GM18868 (cell line): ENCODE measurements around the gene PHOX2B.

Source experiments
- ATAC-seq: cut with Tn5 transposase; IDR thresholded peaks from one replicate; pipeline ENCODE4 v1.9.1; 2021; ENCODE audit warnings: mild to moderate bottlenecking, moderate library complexity; ENCODE audit not compliant: unreplicated experiment

PHOX2B gene

DNA sequence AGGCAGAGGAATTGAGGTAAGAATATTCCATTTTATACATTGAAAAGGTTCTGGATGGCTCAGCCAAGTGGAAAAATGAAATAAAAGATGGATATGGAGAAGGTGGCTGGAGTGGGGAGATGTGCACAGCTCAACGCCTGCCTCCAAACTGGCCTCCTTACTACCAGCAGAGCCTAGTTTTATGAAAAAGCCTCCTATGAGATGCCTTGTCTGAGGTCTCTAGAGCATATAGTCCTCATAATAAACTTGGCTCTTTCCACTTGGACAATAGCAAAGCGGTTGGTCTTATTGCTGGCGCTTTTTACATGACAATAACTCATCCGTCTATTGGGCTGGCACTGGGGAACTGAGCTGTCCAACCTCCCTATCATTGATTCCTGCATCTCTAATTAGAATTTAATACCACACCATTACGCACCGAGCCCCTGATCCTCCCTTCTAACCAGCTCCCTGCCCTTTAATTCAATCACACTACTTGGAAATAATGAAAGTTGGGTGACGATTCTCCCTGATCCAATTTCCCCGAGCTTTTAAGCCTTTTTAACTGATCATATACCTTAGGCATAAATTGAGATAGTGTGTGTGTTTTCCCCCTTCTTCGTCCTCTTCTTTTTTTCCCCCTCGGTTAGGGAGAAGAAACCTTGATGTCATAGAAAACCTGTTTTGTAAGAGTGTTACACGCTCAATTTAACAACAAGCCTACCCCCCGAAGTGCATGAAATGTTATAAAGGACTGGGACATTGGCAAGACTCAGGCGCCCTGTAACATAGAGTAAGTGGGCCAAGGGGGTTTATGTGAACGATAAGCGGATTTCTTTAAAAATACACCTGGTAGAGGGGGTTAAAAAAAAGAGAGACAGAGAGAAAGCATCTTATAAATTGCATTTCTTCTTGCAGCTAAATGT, at the start of gene PHOX2B:
TSS of gene PHOX2B (minus strand) at position 155 of the 905 bp plus-strand sequence. CDS start at position 40, 115 bp downstream.
- no peak for ATAC-seq

DNA sequence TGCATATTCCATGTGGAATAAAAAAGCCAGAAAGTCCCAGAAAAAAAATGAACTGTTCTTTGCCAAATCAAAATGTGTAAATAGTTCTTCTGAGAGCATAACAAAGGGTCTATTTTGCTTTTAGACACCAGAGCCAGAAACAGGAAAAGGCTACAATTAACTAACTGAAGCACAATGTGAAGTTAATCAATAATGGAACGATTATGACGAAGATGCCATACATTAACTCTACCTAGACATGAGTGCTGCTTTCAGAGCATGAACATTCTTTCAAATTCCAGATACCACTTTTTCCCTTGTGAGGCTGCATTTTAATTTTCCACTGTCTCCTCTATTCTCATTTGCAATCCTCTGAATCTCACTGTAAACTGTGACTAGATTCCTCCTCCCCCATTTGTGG, 48.7 kb upstream of the PHOX2B start:
- no peak for ATAC-seq

DNA sequence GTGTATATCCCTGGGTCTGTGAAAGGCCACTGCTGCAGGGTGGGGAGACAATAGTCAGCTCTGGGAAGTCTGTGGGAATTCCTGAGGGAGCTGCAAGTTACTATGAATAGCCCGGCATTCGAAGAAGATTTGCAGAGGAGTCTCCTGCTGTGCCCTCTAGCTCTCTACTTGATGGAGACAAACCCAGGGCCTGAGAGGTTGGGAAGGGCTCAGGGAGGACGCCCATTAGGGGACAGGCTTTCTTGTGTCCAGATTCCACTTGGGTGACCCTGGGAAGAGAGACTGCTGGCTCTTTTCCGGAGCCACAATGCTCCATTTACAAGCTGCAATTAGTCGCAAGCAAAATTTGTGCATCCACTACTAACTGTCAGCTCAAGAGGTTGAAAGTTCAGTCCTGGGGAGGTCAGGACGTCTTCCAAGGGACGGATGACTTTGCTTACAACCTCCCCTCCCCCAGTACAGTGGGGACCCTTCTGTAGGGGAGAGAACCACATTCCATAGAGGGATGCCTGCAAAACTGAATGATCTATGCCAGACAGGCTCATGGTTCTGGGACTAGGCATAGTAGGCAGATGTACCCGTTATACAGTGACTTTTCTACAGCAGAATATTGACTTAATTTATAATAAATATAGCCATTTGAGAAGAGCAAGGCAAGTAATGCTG, 48.2 kb upstream of the PHOX2B start:
- no peak for ATAC-seq

DNA sequence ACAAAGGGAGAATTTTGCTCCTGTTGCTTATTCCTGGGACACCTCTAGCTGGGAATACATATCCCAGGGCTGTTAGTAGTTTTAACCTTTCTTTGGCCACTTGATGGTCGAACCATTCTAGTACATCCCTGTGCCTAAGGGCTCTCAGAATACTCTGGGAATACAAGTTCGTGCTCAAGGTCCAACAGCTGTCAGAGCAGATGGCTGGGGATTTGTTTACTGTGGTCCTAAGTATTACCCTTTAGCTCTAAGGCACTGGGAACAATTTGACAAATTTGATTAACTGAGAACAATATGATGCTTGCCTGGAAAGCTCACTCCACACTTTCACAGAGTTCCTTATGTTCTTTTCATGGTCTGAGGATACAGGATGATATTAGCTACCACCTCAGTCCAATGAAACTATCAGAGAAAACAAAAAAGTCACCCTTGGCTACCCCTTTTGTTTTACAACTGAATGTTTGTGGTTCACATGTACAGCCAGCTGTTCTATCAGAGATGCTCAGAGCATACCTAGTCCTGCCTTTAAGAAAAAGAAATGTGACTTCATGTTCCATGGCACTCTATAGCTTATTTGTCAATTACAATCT, 47.4 kb upstream of the PHOX2B start:
- no peak for ATAC-seq

DNA sequence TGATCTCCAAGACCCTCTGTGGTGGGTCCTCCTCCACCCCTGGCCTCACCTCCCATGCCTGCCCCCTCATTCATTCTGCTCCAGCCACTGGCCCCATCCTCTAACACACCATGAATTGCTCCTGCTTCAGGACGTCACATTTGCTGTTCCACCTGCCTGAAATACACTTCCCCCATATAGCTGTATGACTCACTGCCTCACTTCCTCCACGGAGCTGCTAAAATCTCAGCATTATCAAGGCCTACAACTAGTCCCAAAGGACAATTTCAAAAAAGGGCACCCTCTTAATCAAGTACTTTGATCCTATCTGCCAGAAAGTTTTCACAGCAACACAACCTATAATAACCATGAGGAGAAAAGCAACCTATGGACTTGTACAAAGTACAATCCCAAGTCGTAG, 43.6 kb upstream of the PHOX2B start:
- ATAC-seq, result no peak

DNA sequence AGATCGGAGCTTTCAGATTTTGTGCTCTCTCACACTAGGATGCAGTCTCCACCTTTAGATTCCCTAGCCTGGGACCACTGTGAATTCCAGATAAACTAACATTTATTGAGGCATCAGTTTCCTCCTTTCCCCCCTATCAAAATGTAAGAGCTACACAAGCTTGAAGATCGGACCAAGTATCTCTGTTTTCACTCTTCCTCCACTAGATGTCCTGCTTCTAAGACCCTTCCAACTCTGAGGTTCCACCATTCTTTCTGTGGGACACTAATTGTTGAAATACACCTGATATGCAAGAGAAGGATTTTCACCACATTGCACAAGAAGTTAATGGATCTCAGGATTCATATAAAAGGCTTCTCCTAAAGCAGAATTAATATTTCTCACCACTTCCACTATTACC, 43.0 kb upstream of the PHOX2B start:
- no peak for ATAC-seq

DNA sequence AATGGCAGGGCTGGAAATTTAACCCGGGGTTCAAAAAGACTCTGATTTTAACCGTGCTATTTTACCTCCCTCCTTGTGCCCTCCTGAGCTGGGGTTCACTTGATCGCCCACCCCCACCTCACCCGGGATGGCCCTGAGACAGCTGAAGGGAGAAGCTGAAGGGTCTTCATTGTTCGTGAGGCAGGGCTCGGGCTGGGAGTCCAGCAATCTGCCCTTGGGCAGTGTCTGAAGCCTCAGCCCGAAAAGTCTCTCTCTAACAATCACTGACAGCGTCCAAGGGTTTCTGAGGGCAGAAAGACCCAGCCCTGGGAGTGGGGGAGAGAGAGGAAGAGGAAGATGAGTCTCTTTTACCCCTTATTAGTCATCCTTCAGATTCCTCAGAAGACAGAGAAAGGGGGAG, 39.4 kb upstream of the PHOX2B start:
- no peak for ATAC-seq

DNA sequence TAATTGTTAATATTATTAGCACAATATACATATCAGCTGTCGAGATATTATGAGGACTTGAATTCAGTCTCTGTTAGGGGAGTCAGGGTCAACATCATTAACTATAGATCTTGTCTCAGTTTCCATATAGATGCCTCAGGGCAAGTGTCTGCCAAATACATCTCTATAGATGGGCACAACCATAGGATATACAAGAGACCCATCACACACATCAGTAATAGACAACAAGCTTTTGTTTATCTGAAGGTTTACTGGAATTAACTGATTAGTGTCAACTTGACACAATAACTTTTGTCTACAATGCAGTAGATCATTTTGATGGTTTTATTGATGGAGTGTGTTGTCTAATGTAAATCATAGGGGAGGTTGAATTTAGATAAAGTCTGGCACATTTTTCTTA, 37.1 kb upstream of the PHOX2B start:
- no peak for ATAC-seq

DNA sequence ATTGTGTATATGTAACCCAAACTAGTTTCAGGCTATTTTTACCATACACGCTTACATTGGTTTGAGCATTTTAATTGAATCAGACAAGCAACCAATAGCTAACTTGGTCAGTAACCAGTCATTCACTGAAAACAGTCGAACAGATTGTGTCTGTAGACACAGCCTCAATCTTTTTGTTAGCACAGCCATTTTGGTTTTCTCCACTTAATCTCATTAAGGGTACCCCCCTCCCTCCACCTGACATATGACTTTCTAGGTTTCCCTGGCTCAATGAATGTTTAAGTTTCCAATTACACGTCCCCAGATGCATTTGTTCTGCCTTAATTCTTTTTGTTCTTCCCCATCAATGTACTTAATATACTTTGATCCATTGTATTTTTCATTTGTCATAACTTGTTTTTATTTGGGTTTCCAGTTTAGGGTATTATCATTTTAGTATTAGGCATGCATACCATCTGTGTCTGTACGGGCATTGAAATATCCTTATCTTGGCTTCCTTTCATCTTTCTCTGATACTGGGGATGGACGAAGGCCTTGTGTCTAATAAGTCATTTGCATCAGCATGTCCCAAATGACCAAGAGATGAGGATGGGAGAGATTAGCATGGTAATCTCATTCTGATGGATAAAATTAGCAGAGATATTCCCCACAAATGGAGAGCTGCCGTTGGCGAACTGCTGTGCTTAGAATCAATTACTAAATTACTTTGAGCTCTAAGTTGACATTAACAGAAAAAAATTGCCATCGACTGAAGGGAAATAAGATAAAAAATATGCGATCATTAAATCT, 35.9 kb upstream of the PHOX2B start:
- no peak for ATAC-seq

DNA sequence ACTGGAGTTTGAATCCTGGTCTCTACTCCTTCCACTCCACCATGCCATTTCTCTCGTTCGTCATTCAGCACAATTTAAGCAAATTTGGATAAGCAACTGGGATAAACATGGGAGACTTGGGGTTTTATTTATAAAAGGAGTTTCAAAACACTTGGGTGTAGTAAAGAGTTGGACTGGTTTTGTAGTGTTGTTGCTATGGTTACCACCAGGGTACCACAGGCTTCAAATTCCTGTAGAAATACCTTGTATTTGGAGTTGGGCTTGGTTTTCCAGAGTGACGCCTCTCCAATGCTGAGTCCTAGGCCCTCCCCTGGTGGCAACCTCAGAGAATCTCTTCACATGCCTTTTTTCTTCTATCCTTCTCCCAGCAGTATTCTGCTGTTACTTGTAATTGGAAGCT, 27.9 kb upstream of the PHOX2B start:
- ATAC-seq, result no peak

DNA sequence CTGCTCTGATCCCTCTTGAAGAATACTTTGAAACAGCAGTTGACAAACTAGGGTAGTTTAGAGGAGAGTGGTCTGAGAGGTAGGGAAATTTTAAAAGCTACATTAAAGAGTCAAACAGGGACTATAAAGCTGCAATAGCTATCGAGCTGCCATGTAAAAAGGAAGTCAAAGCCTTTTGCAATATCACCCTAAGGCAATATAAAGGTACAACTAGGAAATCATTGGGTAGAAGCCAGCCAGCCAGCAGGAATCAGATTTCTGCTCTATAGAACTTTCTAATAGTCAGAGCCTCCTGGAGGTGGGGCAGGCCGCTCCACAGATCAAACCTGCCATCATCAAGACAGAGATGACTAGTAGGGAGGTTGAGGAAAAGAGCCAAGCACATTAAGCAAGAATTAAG, 15.2 kb upstream of the PHOX2B start:
- no peak for ATAC-seq

DNA sequence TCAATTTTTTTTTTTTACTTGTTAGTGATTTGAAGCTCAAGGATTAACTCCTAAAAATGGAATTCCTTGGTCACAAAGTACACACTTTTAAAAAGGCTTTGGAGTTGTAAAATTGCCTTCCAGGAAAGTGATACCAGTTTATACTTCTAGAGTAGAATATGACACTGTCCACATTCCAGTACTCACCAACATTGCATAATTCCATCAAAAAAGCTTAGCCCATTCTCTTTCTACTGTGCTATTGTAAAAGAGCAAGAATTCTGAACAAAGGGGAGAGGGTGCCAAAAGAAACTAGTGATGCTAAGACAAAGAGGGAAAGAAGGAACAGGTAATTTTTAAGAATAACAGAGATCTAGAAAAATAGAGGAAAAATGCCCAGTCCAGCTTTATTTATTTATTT, 10.4 kb upstream of the PHOX2B start:
- no peak for ATAC-seq

DNA sequence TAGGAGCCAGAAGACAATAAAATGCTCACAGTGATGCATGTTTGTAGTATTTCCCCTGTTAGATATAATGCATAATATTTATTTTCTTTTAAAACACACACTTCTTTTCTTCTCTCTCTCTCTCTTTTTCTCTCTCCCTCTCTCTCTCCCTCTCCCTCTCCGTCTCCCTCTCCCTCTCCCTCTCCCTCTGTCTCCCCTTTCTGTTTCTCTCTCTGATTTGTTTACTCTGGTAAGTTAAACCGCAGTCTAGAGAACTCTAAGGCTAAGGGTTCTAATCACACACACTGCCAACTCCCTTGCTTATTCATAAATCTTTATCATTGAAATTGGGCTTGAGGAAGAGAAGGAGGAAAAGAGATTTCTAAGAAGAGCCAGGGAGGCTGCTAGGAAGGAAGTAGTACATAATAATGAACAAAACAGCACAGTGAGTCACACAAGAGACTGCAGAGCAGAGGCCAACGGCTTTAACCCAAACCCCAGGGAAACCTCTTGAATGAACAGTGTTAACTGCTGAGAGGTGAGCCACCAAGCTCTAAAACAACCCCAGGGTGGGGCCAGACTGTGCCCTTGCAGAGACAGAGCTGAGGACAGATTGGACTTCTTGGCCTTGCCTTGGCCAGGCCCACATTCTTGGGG, 9.1 kb upstream of the PHOX2B start:
- ATAC-seq, result no peak

DNA sequence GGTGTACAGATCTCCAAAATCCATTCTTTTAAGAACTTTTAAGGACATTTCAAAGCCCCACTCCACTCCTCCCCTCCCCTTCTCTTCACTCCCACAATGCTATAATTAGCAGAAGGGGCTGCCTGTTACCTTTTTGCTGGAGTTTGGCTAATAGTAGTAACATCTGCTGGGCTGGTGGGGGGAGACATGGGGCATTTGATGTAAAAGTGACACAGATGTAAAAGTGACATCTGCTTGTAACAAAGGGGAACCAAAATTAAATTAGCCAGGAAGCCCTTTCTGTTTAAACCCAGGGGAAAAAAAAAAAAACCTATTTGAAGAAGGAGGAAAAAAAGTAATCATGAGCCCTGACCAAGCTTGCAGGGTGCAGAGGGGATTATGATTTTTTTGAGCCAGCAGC, 5.4 kb upstream of the PHOX2B start:
- no peak for ATAC-seq

DNA sequence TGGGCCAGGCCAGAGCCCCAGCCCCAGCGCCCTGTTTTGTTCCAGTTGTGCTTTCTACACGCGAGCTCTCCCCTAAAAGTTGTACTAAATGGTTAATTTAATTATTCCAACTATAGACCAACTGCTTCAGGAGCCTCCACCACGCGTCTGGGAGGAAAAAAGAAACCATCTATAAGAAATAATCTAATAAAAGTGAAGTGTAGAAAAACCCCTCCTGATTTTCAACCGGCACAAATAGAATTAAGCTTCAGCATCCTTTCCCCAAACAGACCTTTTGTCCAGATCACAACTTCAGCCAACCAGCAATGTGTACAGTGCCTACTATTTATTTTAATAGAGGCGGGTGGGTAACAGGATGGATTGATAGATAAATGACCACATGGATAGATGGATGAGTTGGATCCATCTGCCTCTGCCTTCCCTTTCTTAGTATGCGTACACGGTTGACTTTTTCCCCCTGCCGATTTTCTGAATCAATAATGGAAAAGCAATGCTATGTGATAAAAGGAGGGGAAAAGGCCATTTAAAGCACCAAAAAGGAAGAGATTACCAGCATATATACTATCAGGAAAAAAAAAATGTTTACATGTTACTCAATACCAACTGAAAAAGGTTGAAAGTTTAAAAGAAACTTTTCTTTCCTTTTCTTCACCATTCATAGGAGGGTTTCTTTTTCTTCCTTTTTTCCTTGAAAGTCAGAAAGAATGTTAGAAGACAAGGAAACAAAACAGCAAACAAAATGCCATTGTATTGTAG, 3.7 kb upstream of the PHOX2B start:
- ATAC-seq, result no peak

DNA sequence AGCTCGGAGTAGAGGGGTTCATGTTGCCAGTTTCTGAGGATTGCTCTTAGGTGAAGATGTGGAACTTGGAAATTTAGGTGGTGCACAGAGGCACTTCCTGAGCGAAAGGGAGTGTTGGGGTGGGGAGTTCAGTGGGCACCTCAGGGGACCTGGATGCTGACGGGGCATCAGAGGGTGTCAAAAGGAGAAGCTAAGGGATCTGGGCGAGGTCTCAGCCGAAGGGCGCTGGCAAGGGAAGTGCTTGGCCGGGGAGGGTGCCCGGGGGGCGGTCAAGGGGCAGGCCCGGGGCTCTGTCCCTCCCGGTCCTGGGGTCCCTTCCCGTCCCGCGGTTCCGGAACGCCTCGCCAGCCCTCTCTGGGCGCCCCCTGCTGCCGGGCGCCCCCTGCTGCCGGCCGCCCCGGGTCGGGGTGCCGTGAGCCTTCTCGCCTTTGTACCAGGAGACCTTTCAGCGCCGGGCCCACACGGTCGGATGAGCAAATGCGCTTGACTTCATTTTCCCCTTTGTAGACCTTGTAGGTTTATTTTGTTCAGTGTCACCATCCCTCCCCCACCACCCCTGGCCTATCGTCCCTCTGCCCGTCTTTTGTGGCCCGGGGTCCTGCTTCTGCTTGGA, 3.0 kb upstream of the PHOX2B start:
- no peak for ATAC-seq

DNA sequence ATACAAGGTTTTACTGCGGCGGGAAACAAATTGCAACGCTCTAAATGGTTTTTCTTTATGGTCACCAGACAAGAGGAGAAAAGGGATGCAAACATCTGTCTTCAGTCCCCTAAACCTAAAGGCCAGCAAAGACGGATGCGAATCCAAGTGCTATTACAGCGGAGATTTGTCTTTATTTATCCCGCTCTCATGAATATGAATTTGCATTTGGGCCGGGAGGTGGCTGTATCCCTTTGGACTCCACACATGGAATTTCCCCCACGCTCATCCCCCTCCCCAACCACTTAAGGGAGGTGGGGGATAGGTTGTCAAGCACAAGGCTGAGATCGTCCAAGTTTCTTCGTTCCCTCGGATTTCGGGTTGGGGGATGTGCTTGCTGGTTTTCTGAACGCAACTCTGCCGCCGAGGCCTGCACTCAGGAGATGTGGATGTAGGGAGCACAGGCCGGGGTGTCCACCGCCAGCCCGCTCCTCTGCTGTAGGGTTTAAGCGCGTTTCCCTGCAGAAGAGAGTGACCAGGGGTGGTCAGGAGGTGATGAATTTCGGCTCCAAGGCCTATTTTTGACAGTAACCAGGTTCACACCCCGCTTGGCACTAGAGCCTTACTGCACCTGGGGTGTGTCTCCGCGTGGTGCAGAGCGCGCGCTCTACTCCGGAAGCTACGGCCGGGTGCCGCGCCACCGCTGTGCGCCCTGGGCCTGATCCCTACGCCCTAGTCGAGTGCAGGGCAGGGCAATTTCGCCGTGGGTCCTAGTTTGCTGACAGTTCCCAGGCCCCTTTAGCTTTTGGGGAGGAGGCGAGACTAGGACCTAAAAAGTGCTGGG, 2.3 kb upstream of the PHOX2B start:
- no peak for ATAC-seq

DNA sequence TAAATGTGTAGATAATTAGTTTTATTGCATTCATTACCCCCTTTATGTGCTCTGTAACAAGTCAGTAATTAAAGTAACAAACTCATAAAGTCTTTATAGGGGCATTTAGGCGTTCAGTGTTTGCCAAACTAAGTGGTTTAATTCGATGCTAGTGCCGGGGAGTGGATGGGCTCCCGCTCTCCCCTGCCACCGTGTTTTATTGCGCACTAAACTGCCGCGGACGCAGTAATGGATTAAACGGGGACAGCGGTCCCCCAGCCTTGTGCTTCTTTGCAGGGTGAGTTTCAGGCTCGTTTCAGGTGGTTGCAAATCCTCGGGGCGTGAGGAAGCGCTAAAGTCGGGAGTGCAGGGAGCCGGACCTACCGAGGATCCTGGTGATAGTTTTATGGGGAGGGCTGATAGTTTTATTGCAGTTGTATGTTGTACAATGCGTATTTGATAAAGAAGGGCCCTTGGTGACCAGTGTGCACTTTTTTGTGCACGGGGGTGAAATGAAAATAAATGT, 1.6 kb upstream of the PHOX2B start:
- no peak for ATAC-seq

DNA sequence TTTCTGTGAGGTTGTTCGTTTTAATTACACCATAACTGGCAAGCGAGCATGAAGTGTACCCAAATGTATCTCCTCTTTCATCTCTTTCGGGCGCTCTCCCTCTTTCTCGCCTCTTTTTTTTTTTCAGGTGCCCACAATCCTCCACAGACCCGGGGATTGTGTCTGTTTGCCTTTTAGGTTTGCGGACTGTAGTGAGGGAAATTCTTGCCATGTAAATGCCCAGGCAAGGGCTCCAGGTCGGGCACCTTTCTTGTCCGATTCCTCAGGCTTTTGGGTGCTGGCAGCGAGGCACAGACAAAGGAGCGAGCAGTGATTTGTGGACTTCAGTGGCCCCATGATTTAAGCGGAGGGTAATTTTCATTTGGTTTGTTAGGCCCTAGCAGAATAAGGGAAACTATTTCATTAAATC, 1.1 kb upstream of the PHOX2B start:
- ATAC-seq, result no peak
